Stomach (tissue), 9 donors: ENCODE data around the gene EDEM1. TPM values are rescaled to one million over a fixed set of nuclear protein-coding genes. Genes with fewer than 3 reads are reported as not detected.
"Not testable (repeated sequence)": the region's sequence is repeated elsewhere in the genome, so short reads cannot be mapped to it uniquely, and the experiment has no call there.

Experiments
- DNase-seq, 2 donors: peaks; one replicate each; pipeline versions ENCODE4 v3.0.0 to v3.0.0-alpha.2; 2013 to 2019
- H3K27ac ChIP-seq, 5 donors: fragments of 200-600 bp in 4 of 5; sonication (generic) in 4 of 5; one replicate each; pipeline ENCODE4 v1.5.1; 2013 to 2019; ENCODE audit warnings: mild to moderate bottlenecking in 1 of 5, moderate library complexity in 1 of 5
- H3K27me3 ChIP-seq, 3 donors: fragments of 200-600 bp; sonication (generic); one replicate each; pipeline ENCODE4 v1.5.1; 2017 to 2019; ENCODE audit warnings: mixed run types in 1 of 3
- H3K36me3 ChIP-seq, 4 donors: fragments of 200-600 bp; sonication (generic); 1 replicate in 3 of 4; 2 replicates in 1 of 4; pipeline ENCODE4 v1.5.1; 2016 to 2019
- H3K4me1 ChIP-seq, 4 donors: fragments of 200-600 bp; sonication (generic); one replicate each; pipeline ENCODE4 v1.5.1; 2016 to 2019
- H3K4me3 ChIP-seq, 4 donors: fragments of 200-600 bp; sonication (generic) in 3 of 4; one replicate each; pipeline ENCODE4 v1.5.1; 2016 to 2019; ENCODE audit warnings: mild to moderate bottlenecking in 1 of 4
- H3K9me3 ChIP-seq, 4 donors: fragments of 200-600 bp; sonication (generic); one replicate each; pipeline ENCODE4 v1.5.1; 2016 to 2019
- EP300 ChIP-seq: sonication (generic); formaldehyde crosslinking; IDR thresholded peaks from one replicate; pipeline ENCODE4 v1.6.1; 2017; ENCODE audit warnings: antibody characterized with exemption
- POLR2A ChIP-seq, 4 donors: fragments of 450-650 bp; IDR thresholded peaks; one replicate each; pipeline ENCODE4 v1.6.1; 2016; ENCODE audit warnings: antibody characterized with exemption in 4 of 4, control low read depth in 2 of 4, mild to moderate bottlenecking in 1 of 4, moderate library complexity in 1 of 4
- POLR2AphosphoS5 ChIP-seq, 3 donors: sonication (generic); formaldehyde crosslinking; IDR thresholded peaks; one replicate each; pipeline ENCODE4 v1.6.1; 2016; ENCODE audit warnings: antibody characterized with exemption in 3 of 3
- whole genome bisulfite sequencing, 5 donors: extraction: QIAGEN DNeasy Blood & Tissue Kit in 3 of 5; methylation state at CpG; one replicate each; pipeline versions ENCODE4 v1.1.5 to v1.1.7; 2013 to 2018; 5-methylcytosine and 5-hydroxymethylcytosine counted together
- intact Hi-C: fragments of 100-400 bp; cut with DNase I; formaldehyde crosslinking; loops from one replicate; pipeline ENCODE4 v1.15.1; 2023; ENCODE audit warnings: low total_unique reads
- polyA plus RNA-seq, 3 donors: library from polyadenylated mRNA; stranded (reverse); fragments of 200-250 nt; gene quantifications; one replicate each; pipeline ENCODE4 v1.2.3, GENCODE V29; 2013
- total RNA-seq, 5 donors: library from RNA; depleted of rRNA; stranded (reverse); fragments of >200 nt; gene quantifications; one replicate each; pipeline versions ENCODE4 v1.1.0 to v1.2.3, GENCODE V29; 2014 to 2016
- TF ChIP-seq, protein P1 (sequence below), 7 experiments: fragments of 450-650 bp in 4 of 7; fragments of 200-600 bp in 3 of 7; sonication (generic) in 3 of 7; IDR thresholded peaks; one replicate each; pipeline ENCODE4 v1.5.1; 2016 to 2019; ENCODE audit warnings: antibody characterized with exemption in 7 of 7, control low read depth in 2 of 7, mild to moderate bottlenecking in 1 of 7
- donor health status: healthy with polysubstance abuse.
- donor health status: Bipolar disorder and iron deficiency.
- donor health status: healthy.

The EDEM1 gene
- total and polyA plus RNA-seq, 8 donors: 5.3 to 160 (median 30.5) TPM

- no peak for DNase-seq
- TF ChIP-seq, protein P1, sequence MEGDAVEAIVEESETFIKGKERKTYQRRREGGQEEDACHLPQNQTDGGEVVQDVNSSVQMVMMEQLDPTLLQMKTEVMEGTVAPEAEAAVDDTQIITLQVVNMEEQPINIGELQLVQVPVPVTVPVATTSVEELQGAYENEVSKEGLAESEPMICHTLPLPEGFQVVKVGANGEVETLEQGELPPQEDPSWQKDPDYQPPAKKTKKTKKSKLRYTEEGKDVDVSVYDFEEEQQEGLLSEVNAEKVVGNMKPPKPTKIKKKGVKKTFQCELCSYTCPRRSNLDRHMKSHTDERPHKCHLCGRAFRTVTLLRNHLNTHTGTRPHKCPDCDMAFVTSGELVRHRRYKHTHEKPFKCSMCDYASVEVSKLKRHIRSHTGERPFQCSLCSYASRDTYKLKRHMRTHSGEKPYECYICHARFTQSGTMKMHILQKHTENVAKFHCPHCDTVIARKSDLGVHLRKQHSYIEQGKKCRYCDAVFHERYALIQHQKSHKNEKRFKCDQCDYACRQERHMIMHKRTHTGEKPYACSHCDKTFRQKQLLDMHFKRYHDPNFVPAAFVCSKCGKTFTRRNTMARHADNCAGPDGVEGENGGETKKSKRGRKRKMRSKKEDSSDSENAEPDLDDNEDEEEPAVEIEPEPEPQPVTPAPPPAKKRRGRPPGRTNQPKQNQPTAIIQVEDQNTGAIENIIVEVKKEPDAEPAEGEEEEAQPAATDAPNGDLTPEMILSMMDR (IDR thresholded peaks at IDR 0.05): no peak
- TF ChIP-seq POLR2A (IDR thresholded peaks at IDR 0.05) (no peak), POLR2AphosphoS5 (IDR thresholded peaks at IDR 0.05) (no peak), EP300 (no peak)
- Histone ChIP-seq H3K27ac (no peak overlapping the region), H3K27me3 (no peaks in the 10 kb centered on the region), H3K4me1 (peaks cover 37 to 85% (median 63%) of the 10 kb centered on the region in 4 donors), H3K4me3 (no peak overlapping the region), H3K36me3 (no peaks in the 10 kb centered on the region), H3K9me3 (no peaks in the 10 kb centered on the region)
- intact Hi-C loops: no loop called here
- 84 to 92% (median 89%) methylated on average over 4 of the region's 4 CpGs for WGBS, 5 donors
Observed at GRCh38 chr3:5141760-5142159, 45.7 kb upstream of the EDEM1 start.

DNA sequence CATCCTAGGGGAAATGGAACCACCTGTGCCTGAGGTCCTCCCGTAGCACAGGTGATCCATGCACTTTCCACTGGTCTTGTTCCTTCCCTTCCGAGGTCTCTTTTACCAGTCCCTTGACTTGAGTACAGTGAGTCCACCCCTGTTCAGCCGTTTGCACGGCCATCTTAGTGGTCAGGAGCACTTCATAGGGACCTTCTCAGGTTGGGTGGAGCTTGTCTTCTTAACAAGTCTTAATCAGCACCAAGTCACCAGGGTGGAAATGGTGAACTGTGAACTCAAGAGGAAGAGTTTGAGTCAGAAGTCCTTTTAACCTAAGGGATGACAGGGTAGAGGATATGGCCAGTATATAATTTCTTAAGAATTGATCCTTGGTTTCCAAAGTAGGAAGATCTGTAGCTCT is 44.0 kb upstream of the EDEM1 start:
- H3K4me1 ChIP-seq: peaks cover 22 to 73% (median 54%) of the 10 kb centered on the region in 4 donors
- intact Hi-C loops: no loop called here
- 96 to 99% (median 98%) methylated on average over 4 of the region's 4 CpGs for WGBS, 5 donors
- H3K27me3 ChIP-seq: no peaks in the 10 kb centered on the region
- no peak overlapping the region for H3K4me3 ChIP-seq
- H3K9me3 ChIP-seq: no peaks in the 10 kb centered on the region
- DNase-seq: no peak
- peak overlapping the region in 1 of 5 donors; percentile 38 for H3K27ac ChIP-seq
- H3K36me3 ChIP-seq: no peaks in the 10 kb centered on the region
- TF ChIP-seq POLR2A (IDR thresholded peaks at IDR 0.05): no peak
- no peak for TF ChIP-seq POLR2AphosphoS5 (IDR thresholded peaks at IDR 0.05)
- no peak for TF ChIP-seq EP300

DNA sequence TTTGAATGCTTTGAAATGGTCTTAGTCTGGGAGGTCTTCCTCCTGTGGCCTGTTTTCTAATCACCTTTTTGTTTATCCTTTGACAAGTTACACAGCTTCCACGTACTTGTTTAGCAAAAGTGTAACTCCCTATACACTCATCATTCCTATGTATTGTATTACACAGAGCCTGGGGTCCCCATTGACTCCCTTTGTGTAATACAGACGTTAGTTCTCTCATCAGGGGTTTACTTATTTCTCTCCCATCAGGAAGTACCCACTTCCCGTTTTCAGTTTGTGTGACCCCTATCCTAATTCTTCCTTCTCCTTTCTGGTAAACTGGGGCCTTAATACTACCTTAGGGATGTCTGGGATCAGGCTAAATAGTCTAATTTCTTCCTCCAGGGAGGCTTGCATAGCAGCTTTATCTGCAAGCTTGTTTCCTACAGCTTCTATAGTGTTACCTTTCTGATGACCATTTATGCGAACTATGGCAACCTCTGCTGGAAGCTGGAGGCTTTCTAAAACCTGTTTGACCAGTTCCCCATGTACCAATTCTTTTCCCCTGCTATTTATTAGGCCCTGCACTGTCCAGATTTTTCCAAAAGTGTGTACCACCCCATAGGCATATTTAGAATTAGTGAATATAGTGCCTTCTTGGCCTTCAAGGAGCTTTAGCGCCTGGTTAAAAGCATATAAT is 43.1 kb upstream of the EDEM1 start:
- 50 to 66% (median 61%) methylated on average over 5 of the region's 5 CpGs for WGBS, 5 donors
- peak overlapping the region in 2 of 5 donors; percentile 30 to 38 for H3K27ac ChIP-seq
- H3K4me1 ChIP-seq: peaks cover 13 to 72% (median 53%) of the 10 kb centered on the region in 4 donors

GRCh38 chr3:5145120-5145519 is 42.4 kb upstream of the EDEM1 start:
- no peak for DNase-seq
- no peaks in the 10 kb centered on the region for H3K9me3 ChIP-seq
- intact Hi-C loops: no loop called here
- peaks cover 0 to 4% (median 0%) of the 10 kb centered on the region in 4 donors for H3K36me3 ChIP-seq
- no peak for TF ChIP-seq EP300
- TF ChIP-seq, protein P1 (IDR thresholded peaks at IDR 0.05): no peak
- no peak for TF ChIP-seq POLR2A (IDR thresholded peaks at IDR 0.05)
- no peak for TF ChIP-seq POLR2AphosphoS5 (IDR thresholded peaks at IDR 0.05)
- H3K27me3 ChIP-seq: no peaks in the 10 kb centered on the region
- no peak overlapping the region for H3K4me3 ChIP-seq
- peaks cover 8 to 72% (median 50%) of the 10 kb centered on the region in 4 donors for H3K4me1 ChIP-seq
- peak overlapping the region in 1 of 5 donors; percentile 16 for H3K27ac ChIP-seq
- WGBS, 5 donors: 72 to 91% (median 86%) methylated on average over 5 of the region's 5 CpGs

More for the DNA sequence above, 43.1 kb upstream of the EDEM1 start:
- H3K4me3 ChIP-seq: no peak overlapping the region
- no peak for TF ChIP-seq EP300
- TF ChIP-seq, protein P1 (IDR thresholded peaks at IDR 0.05): peak in 1 of 7 experiments; percentile 7
- no peaks in the 10 kb centered on the region for H3K27me3 ChIP-seq
- peaks cover 0 to 4% (median 0%) of the 10 kb centered on the region in 4 donors for H3K36me3 ChIP-seq
- DNase-seq: no peak
- intact Hi-C loops: no loop called here
- H3K9me3 ChIP-seq: no peaks in the 10 kb centered on the region

DNA sequence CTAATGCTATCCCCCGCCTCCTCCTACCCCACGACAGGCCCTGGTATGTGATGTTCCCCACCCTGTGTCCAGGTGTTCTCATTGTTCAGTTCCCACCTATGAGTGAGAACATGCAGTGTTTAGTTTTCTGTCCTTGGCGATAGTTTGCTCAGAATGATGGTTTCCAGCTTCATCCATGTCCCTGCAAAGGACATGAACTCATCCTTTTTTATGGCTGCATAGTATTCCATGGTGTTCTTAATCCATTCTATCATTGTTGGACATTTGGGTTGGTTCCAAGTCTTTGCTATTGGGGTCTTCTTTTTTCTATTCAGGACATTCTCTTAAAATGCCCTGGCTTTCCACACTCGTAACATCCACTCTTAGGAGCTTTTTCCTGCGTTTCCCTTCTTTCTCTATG is 40.4 kb upstream of the EDEM1 start:
- intact Hi-C loops: not testable (repeated sequence)
- 90 to 99% (median 98%) methylated on average over 5 of the region's 5 CpGs for WGBS, 5 donors

More for the DNA sequence above, 40.4 kb upstream of the EDEM1 start:
- not testable (repeated sequence) for H3K27me3 ChIP-seq, H3K36me3 ChIP-seq, H3K9me3 ChIP-seq, H3K4me3 ChIP-seq, H3K27ac ChIP-seq, DNase-seq
- H3K4me1 ChIP-seq: peaks cover 8 to 59% (median 42%) of the 10 kb centered on the region in 4 donors
